Left ventricle myocardium inferior (tissue), 1 donor: ENCODE data around the gene KRTCAP3. TPM values are rescaled to one million over a fixed set of nuclear protein-coding genes. Genes with fewer than 3 reads are reported as not detected.
A peak's percentile ranks its signal among the peaks of the same experiment; 100 is the strongest.

Experiments used
- DNase-seq: peaks from one replicate; pipeline ENCODE4 v3.0.0-alpha.2; 2020
- H3K27ac ChIP-seq: fragments of 200-600 bp; replicated peaks from 2 replicates; pipeline ENCODE4 v1.8.0; 2021
- H3K27me3 ChIP-seq: fragments of 200-600 bp; 2 replicates; pipeline ENCODE4 v1.8.0; 2021; ENCODE audit warnings: low read depth
- H3K36me3 ChIP-seq: fragments of 200-600 bp; 2 replicates; pipeline ENCODE4 v1.8.0; 2021
- H3K4me1 ChIP-seq: fragments of 200-600 bp; 2 replicates; pipeline ENCODE4 v1.8.0; 2021
- H3K4me3 ChIP-seq: fragments of 200-600 bp; 2 replicates; pipeline ENCODE4 v1.8.0; 2021; ENCODE audit warnings: mild to moderate bottlenecking, moderate library complexity
- H3K9me3 ChIP-seq: fragments of 200-600 bp; replicated peaks from 2 replicates; pipeline ENCODE4 v1.8.0; 2021
- CTCF ChIP-seq: fragments of 200-600 bp; IDR thresholded peaks from 2 replicates; pipeline ENCODE4 v1.8.0; 2021; ENCODE audit warnings: antibody characterized with exemption, mild to moderate bottlenecking, borderline replicate concordance
- intact Hi-C: fragments of 100-400 bp; cut with micrococcal nuclease; formaldehyde crosslinking; loops from one replicate; pipeline ENCODE4 v1.11.0; 2022
- total RNA-seq: library from RNA; stranded (reverse); fragmentation: NEBNext Ultra II Directional; extraction: Animal tissue kit (Norgen Biotek cat#: 25700); gene quantifications from one replicate; pipeline ENCODE4 v1.2.1, GENCODE V29; 2021
- donor health status: DM: no; HTN: yes; CAD: no; lungs with severe emphysema.

Gene KRTCAP3
- total RNA-seq, 1 donor from 2014 or later = 0.63 TPM

- H3K27ac ChIP-seq = peak overlapping the region; percentile 100
- peaks cover 12% of the 10 kb centered on the region for H3K36me3 ChIP-seq
- peak; percentile 86 for DNase-seq
- H3K4me1 ChIP-seq = peaks cover 57% of the 10 kb centered on the region
- intact Hi-C loops = no loop called here
- no peak for TF ChIP-seq CTCF
- no peaks in the 10 kb centered on the region for H3K27me3 ChIP-seq
- no peaks in the 10 kb centered on the region for H3K9me3 ChIP-seq
- H3K4me3 ChIP-seq = peak overlapping the region; percentile 98
Observed at GRCh38 chr2:27428978-27429541, 13.1 kb upstream of the KRTCAP3 start.

DNA sequence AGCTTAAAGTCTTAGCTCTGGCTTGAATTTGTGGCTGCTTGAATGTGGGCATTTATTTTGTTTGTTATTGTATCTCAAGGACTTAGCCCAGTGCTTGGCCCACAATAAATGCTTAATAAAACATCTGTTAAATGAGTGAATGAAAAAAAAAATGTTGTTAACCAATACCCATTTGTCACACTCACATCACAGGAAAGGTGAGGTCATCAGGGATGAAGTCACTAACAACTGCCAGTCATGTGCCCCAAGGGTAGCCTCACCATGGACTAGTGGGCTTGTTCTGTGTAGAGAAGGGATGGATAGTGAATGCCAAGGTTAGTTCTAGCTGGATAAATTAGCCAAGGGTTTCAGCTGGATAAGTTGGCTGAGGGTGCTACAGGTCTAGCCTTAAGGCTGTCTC, 10.8 kb upstream of the KRTCAP3 start:
- peaks cover 35% of the 10 kb centered on the region for H3K36me3 ChIP-seq
- no peaks in the 10 kb centered on the region for H3K9me3 ChIP-seq
- peaks cover 57% of the 10 kb centered on the region for H3K4me1 ChIP-seq
- no peak for DNase-seq
- H3K4me3 ChIP-seq = no peak overlapping the region
- TF ChIP-seq CTCF = no peak
- H3K27ac ChIP-seq = no peak overlapping the region
- intact Hi-C loops = no loop called here
- H3K27me3 ChIP-seq = no peaks in the 10 kb centered on the region

DNA sequence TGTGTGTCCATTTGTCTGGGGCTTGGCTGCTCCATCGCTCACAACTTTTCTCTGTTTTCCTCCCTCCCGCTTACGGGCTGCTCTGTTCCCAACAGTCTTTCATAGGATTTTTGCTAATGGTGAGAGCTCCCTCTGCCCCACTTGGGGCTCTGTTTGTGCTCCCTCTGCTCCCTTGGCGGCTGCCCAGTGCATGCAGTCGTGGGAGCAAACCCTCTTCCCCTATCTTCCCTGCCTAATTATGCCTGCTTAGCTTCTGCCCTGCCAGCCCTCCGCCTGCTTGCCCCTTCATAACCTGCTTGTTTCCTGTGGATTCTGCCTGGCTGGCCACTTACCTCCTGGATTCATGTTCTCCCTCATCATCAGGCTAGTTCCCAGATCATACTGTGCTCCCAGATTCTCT, 6.6 kb upstream of the KRTCAP3 start:
- no peak for TF ChIP-seq CTCF
- intact Hi-C loops = no loop called here
- H3K4me3 ChIP-seq = no peak overlapping the region

GRCh38 chr2:27441226-27441926, 805 bp upstream of the KRTCAP3 start:
- DNase-seq = no peak
- Histone ChIP-seq H3K4me3 (no peak overlapping the region), H3K27ac (no peak overlapping the region), H3K4me1 (peaks cover 7% of the 10 kb centered on the region), H3K9me3 (no peaks in the 10 kb centered on the region), H3K36me3 (peaks cover 75% of the 10 kb centered on the region), H3K27me3 (no peaks in the 10 kb centered on the region)
- no peak for TF ChIP-seq CTCF
- intact Hi-C loops = no loop called here

More for the DNA sequence above, 6.6 kb upstream of the KRTCAP3 start:
- Histone ChIP-seq H3K27ac (no peak overlapping the region), H3K36me3 (peaks cover 78% of the 10 kb centered on the region), H3K27me3 (no peaks in the 10 kb centered on the region), H3K4me1 (peaks cover 29% of the 10 kb centered on the region), H3K9me3 (no peaks in the 10 kb centered on the region)
- no peak for DNase-seq

DNA sequence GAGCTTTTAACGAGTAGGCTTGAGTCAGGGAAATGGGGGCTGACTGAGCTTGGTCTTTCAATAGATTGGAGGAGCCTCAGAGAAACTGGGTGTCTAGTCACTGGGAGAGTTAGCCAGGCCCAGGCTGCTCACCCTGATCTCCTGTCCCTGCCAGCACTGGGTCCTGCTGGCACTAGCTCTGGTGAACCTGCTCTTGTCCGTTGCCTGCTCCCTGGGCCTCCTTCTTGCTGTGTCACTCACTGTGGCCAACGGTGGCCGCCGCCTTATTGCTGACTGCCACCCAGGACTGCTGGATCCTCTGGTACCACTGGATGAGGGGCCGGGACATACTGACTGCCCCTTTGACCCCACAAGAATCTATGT, 720 bp downstream of the KRTCAP3 start:
- TF ChIP-seq CTCF = no peak
- Histone ChIP-seq H3K4me3 (no peak overlapping the region), H3K27me3 (no peaks in the 10 kb centered on the region), H3K36me3 (peaks cover 71% of the 10 kb centered on the region), H3K27ac (no peak overlapping the region), H3K9me3 (no peaks in the 10 kb centered on the region), H3K4me1 (peaks cover 7% of the 10 kb centered on the region)
- DNase-seq = no peak
- intact Hi-C loops = no loop called here
